Measurements from ENCODE around the gene ZCCHC3.

DNA sequence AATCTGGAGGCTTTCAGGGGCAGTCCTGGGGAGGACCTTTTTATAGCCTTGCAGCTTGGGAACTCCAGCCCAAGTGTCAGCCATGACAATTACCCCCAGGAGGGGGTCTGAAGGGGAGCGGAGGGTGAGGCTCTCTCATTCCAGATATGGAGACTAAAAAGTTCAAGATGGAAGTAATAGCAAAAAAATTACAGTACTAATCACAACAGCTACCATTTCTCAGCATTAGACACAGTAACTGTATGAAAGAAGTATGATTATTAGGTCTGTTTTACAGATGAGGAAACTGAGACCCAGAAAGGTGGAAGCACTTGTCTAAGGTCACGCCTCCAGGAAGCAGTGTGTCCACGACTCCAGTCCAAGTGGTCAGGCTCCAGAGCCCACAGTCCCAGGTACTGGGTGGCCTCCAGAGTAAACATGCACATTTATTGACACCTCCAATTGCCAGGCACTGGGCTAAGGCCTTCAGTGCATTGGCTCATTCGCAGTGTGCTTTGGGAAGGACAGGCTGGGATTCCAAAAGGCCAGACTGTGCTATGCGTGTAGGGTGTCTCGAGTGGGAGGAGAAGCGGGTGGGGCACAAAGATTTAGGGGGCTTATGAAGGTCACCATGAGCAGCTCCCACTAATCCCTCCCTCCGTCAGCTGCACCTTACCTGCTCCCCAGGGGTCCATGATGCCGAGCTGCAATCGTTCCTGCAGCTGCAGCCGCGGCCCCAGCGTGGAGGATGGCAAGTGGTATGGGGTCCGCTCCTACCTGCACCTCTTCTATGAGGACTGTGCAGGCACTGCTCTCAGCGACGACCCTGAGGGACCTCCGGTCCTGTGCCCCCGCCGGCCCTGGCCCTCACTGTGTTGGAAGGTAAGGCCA is 51.8 kb downstream of the ZCCHC3 start:
- TF ChIP-seq, protein P1, sequence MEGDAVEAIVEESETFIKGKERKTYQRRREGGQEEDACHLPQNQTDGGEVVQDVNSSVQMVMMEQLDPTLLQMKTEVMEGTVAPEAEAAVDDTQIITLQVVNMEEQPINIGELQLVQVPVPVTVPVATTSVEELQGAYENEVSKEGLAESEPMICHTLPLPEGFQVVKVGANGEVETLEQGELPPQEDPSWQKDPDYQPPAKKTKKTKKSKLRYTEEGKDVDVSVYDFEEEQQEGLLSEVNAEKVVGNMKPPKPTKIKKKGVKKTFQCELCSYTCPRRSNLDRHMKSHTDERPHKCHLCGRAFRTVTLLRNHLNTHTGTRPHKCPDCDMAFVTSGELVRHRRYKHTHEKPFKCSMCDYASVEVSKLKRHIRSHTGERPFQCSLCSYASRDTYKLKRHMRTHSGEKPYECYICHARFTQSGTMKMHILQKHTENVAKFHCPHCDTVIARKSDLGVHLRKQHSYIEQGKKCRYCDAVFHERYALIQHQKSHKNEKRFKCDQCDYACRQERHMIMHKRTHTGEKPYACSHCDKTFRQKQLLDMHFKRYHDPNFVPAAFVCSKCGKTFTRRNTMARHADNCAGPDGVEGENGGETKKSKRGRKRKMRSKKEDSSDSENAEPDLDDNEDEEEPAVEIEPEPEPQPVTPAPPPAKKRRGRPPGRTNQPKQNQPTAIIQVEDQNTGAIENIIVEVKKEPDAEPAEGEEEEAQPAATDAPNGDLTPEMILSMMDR (conservative IDR thresholded peaks at IDR 0.05 in 1 of 2, IDR thresholded peaks at IDR 0.05 in 1 of 2; ENCODE audit: low read depth in 1 of 2, low read length in 2 of 2), result no peak
- TF ChIP-seq EZH2 (IDR thresholded peaks at IDR 0.05; ENCODE audit: low read length, missing control alignments), result no peak

Measured in fibroblast of lung (primary cell).